Retinal pigment epithelial cell (primary cell): ENCODE data around the gene TTC39C.

Source experiments
- DNase-seq: peaks from one replicate; pipeline ENCODE4 v3.0.0-alpha.2; 2010; ENCODE audit warnings: low read depth
- H3K4me3 ChIP-seq: 2 replicates; pipeline ENCODE4 v1.5.1; 2011; ENCODE audit warnings: mild to moderate bottlenecking, low read length, control low read depth, moderate library complexity
- CTCF ChIP-seq: conservative IDR thresholded peaks from 2 replicates; pipeline ENCODE4 v1.5.1; 2011; ENCODE audit warnings: low read depth, low read length, control low read depth, inconsistent platforms

TTC39C gene

GRCh38 chr18:24114924-24115549, 100.5 kb downstream of the TTC39C start:
- no peak for DNase-seq
- TF ChIP-seq CTCF, result no peak

DNA sequence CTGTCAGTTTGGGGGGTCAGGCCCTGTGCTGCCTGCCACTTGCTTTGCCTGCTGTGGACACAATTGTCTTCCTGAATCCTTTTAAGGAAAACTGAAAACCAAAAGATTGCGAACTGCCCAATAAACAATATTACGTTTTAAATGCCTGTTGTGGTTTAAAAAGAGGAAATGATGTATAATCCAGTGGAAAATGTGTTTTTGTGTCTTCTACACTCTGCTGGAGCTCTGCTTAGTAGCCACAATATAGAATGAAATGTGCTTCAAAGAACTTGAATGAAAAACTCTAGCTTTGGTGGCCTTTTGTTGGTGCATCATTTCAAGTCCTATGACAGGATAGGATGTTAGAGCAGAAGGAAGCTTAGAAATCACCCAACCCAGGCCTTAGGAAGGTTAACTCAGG, 101.1 kb downstream of the TTC39C start:
- no peak overlapping the region for H3K4me3 ChIP-seq
- no peak for DNase-seq
- TF ChIP-seq CTCF, result no peak

More at GRCh38 chr18:24114924-24115549, 100.5 kb downstream of the TTC39C start:
- no peak overlapping the region for H3K4me3 ChIP-seq

GRCh38 chr18:24118750-24119577, 104.4 kb downstream of the TTC39C start:
- TF ChIP-seq CTCF, result peak; percentile 75
- H3K4me3 ChIP-seq, result no peak overlapping the region
- DNase-seq, result no peak

DNA sequence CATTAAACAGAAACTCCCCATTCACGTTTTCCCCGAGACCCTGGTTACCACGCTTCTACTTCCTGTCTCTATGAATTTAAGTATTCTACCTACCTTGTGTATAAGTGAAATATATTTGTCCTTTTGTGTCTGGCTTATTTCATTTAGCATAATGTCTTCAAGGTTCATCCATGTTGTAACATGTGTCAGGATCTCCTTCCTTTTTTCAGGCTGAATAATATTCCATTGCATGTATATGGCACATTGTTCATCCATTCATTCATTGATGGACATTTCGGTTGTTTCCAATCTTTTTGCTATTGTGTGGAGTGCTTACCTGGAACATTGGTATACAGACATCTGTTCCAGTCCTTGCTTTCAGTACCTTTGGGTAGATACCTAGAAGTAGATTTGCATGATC, 106.1 kb downstream of the TTC39C start:
- TF ChIP-seq CTCF, result no peak
- no peak for DNase-seq
- no peak overlapping the region for H3K4me3 ChIP-seq

- TF ChIP-seq CTCF, result no peak
- H3K4me3 ChIP-seq, result no peak overlapping the region
- DNase-seq, result no peak
These were observed 107.1 kb downstream of the TTC39C start for GRCh38 chr18:24121625-24122024.

DNA sequence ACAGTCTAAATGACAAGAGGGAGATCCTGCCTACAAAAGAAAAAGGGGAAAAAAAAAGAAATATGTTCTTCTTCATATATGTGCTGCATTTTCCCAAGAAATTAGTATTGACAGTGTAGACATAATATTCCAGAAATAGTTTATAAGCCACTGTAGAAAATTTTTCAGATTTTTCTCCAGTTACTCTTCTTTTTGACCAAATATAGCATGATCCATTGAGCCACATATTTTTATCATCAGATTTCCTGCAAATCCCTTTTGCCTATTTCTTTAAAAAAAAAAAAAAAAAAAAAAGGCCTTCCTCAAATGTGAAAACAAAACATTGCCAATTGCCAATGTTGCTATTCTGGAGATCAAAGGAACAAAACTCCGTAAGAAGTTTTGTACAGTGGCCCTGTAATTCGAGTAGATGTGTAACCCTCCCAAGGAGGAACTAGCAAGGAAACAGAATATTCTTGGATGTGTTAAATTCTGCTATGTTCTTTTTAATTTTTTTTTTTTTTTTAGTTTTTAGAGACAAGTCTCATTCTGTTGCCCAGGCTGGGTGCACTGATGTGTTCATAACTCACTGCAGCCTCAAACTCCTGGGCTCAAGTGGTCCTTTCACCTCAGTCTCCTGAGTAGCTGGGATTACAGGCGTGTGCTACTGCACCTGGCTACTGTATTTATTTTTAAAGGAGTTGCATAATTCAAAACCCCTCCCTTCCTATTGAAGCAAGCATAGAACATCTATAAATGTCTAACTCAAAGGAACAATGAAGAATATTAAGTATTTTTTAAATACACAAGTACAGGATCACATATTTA, 111.8 kb downstream of the TTC39C start:
- DNase-seq, result no peak
- no peak for TF ChIP-seq CTCF

More for the DNA sequence above, 111.8 kb downstream of the TTC39C start:
- H3K4me3 ChIP-seq, result no peak overlapping the region
